ENCODE results near the gene KLHL29.

Gene KLHL29

DNA sequence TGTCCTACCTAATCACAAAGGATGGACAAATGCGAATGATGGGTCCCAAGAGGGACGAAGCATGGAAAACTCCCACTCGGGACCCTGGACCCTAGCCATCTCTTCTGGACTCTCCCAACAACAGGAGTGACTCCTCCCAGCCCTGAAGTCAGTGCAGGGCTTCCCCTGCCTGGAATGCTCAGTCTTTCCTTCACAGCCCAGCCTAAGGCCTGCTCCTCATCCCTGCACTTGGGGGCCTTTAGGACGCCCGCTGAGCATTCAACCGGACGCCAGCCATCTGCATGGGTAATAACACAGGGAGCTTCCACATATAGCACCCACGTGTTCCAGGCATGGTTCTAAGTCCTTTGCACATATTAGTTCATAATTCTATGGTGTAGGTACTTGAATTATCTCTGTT, 237.5 kb downstream of the KLHL29 start:
- DNase-seq: no peak

- no peak for DNase-seq
These were observed 238.1 kb downstream of the KLHL29 start for GRCh38 chr2:23622966-23623675.

DNA sequence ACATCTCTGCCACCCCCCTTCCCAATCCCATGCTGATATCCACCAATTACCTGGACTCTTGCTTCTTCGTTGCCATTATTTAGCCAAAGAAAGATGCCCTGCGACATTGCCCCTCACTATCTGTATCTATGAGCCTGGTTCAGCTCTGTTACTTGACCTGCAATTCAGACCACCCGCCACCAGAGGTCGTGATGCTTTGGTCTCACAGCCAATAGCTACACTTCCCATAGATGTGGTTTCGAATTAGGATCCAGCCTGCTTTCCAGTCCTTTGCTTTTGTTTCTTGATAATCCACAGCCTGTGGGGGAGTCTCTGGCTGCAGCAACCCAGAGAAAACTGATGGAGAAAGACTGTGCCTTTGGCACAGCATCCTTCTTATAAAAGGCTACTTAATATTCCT, 239.4 kb downstream of the KLHL29 start:
- no peak for DNase-seq

DNA sequence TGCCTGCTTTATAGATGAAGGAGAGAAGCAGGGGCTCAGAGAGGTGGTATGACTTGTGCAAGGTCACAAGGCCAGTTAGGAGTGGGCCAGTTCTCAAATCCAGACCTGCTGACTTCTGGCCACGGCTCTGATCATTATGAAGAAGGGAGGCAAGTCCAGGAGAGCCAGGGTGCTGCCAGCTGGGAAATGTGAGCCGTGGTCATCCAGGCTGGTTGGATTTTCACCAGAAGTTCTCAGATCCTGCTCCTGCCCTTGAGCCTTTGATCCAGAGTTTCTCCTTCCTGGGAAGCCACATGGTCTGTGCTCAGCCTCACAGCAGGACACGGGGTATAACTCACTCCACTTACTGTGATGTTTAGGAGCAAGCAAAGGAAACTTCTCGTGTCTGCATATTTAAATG, 239.9 kb downstream of the KLHL29 start:
- no peak for DNase-seq

DNA sequence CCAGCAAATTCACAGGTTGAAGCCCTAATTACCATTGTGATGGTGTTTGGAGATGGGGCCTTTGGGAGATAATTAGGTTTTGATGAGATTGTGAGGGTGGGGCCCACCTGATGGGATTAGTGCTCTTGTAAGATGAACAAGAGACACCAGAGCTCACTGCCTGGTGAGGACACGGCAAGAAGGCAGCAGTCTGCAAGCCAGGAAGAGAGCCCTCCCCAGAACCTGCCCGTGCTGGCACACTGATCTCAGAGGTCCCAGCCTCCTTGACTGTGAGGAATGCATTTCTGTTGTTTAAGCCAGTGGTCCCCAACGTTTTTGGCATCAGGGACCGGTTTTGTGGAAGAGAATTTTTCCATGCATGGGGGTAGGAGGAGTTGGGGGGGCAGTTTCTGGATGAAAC, 240.7 kb downstream of the KLHL29 start:
- DNase-seq: no peak

- DNase-seq: no peak
These were observed 241.8 kb downstream of the KLHL29 start for GRCh38 chr2:23626701-23627230.

DNA sequence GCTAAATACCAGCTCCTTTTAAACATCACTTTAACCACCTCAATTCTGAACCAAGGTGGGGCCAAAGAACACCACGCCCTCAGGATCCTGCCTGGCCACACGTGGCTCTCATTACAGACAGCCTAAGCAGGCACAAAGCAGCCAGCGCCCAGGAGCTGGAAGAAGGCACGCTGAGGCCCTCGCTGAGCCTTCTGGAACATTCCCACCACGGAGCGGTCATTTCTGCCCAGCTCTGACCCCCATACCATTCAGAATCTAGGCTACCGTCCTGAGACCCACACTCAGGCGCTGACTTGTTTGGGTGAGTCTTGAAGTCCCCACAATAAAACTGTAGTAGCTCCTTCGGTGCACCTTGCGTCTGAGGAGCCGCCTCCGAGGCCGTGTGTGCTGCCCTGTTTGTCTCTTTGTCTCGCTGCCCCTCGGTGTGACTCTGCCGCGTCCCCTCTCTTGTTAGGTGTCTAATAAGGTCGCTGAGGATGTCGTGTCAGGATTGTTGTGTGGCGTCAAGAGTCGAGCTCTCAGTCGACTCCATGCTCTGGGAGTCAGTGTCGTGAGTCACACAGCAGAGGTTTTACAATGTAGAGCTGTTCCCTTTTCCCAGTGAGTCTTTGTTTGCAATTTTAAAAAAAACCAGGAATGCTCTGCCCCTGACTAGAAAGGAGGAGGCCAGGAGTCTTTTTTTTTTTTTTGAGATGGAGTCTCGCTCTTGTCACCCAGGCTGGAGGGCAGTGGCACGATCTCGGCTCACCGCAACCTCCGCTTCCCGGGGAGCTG, 242.4 kb downstream of the KLHL29 start:
- no peak for DNase-seq

DNA sequence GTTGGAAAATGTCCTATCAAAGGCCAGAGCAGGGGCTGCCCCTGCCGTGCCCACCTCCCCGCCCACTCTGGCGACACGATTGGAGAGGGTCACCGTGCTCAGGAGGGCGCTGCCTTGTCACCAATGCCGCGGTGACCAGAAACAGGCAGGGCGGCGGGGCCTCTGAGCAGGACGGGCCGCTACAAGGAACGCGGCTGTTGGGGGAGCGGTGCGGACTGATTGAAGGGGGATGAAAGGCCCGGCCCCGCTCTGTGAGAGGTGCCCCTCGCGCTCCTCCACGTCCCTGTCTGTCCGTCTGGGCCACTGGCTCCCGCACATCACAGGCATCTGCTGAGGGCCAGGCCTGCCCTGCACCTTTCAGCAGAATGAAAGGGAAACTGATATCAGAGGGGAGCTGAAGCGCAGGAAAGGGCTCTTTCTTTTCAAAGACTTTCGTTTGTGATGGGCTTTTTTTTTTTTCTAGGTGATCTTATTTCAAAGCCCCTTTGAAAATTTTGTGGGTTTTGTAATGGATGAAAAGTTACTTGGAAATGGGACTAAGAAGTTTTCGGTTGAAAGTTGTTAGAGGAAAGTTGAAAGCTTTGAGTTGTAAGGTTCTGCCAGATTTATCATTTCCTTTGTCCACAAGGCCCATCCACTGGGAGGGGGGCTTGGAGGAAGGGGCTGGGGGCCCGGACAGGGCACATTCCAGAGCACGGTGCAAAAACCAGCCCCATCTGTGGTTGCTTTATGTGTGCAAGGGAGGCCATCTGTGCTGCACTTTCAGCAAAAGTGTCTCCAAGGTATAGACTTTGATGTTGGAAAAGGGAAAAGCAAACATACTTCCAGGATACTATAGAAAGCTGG, 244.2 kb downstream of the KLHL29 start:
- no peak for DNase-seq

DNA sequence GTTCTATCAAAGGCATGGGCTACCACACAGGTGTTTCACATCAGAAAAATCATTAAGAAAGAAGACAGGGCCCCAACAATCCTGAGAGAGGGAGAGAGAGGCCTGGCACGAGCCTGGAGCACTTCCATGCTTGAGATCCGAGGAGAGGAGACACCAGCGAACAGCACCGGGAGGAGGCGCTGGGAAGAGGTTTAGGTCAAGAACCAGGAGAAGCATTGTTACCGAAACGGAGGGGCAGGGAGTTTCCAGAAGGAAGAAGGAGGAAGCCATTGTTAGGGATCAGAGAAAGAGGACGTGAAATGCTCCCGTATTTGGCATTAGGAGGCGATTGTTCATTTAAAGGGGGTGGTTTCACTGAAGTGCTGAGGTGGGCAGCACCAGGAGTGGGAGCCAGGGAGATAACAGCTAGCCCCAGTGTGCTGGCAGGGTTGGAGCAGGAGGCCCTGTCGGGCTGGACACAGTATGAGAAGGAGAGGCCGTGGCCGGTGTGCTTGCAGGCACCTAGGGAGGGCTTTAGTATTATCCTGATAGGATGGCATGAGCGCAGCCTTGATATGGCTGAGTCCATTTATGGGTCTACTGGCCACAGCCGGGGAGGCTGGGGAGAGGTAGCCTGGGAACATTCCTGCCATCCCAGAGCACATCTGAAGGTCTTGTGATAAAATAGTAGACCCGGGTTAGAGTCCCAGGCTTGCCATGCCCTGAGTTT, 244.9 kb downstream of the KLHL29 start:
- no peak for DNase-seq

- no peak for DNase-seq
These were observed 246.0 kb downstream of the KLHL29 start for GRCh38 chr2:23630961-23631360.

- no peak for DNase-seq
These were observed 246.4 kb downstream of the KLHL29 start for GRCh38 chr2:23631389-23631788.

- DNase-seq: no peak
These were observed 247.4 kb downstream of the KLHL29 start for GRCh38 chr2:23632386-23632785.

DNA sequence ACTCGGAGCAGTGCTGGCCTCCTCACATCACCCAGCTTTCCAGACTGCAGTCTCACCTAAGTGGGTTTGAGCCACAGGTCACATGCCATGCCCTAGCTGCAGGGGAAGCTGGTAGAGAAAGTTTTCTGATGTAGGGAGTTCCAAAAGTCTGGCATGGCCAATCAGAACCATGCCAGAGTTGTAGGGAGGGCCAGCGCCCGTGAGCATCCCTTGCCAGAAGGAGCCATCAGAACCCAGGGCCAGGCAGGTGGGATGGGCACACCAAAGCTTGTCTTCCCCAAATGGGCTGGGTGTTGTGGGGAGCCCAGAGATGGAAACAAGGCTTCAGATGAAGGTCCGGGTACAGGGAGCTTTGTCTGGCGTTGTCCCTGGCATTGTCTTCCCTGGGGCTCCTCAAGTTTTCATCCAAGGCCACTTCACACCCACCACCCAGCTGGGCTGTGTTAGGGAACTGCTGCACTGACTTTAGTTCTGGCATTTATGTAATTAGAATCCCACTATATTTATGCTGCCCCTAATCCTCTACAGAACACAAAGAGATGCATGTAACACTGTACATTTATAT, 247.9 kb downstream of the KLHL29 start:
- no peak for DNase-seq

- DNase-seq: no peak
These were observed 249.0 kb downstream of the KLHL29 start for GRCh38 chr2:23633966-23634365.

DNA sequence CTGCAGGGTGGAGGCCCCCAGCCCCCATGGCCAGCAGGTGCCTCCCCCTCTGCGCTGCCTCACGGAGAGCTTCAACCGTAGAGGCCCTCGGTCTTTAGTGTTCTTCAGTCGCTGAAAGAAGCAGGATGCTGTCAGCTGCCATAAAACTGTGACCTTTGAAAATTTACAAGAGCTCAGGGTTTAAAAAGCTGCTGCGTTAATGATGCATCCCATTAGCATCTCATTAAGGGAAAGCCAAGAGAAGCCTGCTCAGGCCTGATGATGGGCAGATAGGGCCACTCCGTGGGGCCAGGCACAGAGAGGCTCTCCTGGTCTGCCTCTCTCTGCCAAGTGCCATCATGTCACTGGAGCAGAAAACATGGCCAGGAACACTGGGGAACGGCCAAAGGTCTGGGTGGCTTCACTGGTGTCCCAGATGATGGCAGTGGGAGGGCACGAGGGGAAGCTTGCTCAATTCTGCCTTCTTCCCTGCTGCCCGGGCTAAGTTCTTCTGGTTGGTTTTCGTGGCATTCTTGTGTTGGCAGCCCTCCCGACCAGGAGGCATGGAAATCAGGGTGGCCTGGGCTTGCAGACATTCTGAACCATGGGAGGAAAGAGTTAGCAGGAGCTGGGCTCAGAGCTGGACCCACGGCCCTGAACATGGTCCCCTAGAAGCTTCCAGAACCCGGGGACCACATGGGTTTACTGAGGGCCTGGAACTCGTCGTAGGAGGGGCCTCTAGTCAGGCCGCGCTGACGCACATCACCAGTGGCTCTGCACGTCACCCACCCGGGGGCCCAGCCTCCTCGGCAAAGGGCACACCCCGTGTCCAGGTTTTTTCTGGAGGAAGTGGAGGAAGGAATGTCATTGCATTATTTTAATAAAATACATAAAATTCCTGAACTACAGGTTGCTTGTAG, 250.7 kb downstream of the KLHL29 start:
- DNase-seq: no peak

DNA sequence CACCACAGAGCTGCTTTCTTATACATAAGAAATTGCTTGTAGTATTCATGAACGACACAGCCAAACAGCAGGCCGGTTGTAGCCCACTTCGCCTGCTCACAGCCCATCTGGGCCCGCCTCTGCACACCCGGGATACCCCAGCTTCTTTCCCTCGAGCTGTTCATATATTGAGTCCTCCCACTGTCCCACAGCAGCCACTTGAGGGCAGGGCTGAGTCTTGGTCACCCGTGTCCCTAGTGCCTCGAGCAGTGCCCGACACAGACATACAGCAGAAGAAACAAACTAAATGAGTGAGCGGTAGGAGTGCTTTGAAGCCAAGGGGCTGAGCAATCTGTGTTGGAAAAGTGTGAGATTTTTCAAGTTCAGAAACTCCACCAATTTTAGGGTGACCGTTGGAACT, 251.4 kb downstream of the KLHL29 start:
- DNase-seq: no peak

DNA sequence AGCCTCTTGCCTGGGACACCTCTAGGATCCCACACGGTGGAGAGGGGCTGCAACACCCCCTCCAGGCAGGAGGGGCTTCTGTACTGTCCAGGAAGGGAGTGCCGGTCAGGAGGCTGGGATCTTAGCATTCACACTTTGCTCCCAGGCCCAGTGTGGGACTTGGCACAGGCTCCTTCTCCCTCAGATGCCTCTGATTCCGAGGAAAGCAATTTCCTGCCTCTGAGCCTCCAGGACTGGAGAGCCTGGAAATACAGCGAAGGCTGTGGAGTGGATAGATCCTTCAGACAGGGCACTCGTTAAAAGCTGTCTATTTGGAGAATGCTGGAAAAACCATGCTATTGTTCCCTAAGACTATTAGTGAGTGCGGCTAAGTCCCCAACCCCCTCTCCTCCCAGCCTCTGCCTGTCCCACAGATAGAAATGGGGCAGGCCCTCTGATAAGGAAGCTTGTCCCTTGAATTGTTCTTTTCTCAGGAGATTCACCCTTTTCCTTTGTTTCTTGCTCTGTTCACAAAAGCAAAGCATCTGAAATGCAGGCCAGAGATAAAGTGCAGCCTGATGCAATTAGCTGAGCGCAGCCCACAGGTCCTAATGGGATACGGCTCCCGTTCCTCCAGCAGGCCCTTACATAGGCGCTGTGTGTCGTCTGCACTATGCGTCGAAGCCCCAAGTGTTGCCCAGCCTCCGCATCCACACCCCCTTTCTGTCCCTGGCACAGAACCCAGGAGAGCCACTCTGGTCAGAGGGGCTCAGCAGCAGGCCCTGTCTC, 252.2 kb downstream of the KLHL29 start:
- DNase-seq: no peak

GRCh38 chr2:23639406-23639982, 254.5 kb downstream of the KLHL29 start:
- DNase-seq: no peak

- DNase-seq: no peak
These were observed 255.7 kb downstream of the KLHL29 start for GRCh38 chr2:23640711-23641110.

DNA sequence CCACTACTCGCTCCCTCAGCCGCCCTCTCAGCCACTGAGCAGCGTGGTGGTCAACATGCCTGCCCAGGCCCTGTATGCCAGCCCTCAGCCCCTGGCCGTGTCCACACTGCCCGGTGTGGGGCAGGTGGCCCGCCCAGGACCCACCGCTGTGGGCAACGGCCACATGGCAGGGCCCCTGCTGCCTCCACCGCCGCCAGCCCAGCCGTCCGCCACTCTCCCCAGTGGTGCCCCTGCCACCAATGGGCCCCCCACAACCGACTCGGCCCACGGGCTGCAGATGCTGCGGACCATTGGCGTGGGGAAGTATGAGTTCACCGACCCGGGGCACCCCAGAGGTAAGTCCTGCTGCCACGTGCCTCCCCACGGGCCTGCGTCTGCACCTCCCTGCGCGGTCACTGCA, 257.5 kb downstream of the KLHL29 start:
- no peak for DNase-seq

Measured in NCI-H345 (cell line).